HepG2 (cell line): Measurements from ENCODE around the gene FDPS. TPM values are rescaled to one million over a fixed set of nuclear protein-coding genes. Genes with fewer than 3 reads are reported as not detected.

Experiments
- ATAD3A ChIP-seq: sonication (generic); formaldehyde crosslinking; IDR thresholded peaks from 2 replicates; pipeline ENCODE4 v1.4.0; 2020; ENCODE audit warnings: missing genetic modification reagents
- BORCS8-MEF2B ChIP-seq: sonication (generic); formaldehyde crosslinking; IDR thresholded peaks from 2 replicates; pipeline ENCODE4 v1.8.0; 2022; ENCODE audit warnings: mild to moderate bottlenecking, missing genetic modification reagents
- CREB1 ChIP-seq, 2 experiments: fragments of 450-650 bp in 1 of 2; IDR thresholded peaks; 2 replicates each; pipeline ENCODE4 v1.6.1; 2016 to 2017; ENCODE audit warnings: control low read depth in 1 of 2, mild to moderate bottlenecking in 1 of 2, missing compliant biosample characterization in 1 of 2, missing genetic modification characterization in 1 of 2
- CTCF ChIP-seq: sonication (generic); formaldehyde crosslinking; IDR thresholded peaks from 2 replicates; pipeline ENCODE4 v1.5.0; 2020; ENCODE audit warnings: mild to moderate bottlenecking, missing genetic modification reagents, moderate library complexity
- FOSL2 ChIP-seq: sonication (generic); formaldehyde crosslinking; IDR thresholded peaks from 2 replicates; pipeline ENCODE4 v1.4.0; 2020; ENCODE audit warnings: missing genetic modification reagents
- HNF1A ChIP-seq, 2 experiments: sonication (generic) in 1 of 2; formaldehyde crosslinking in 1 of 2; IDR thresholded peaks; 2 replicates each; pipeline versions ENCODE4 v1.4.0 to v1.6.1; 2016 to 2020; ENCODE audit warnings: borderline replicate concordance in 1 of 2, low read depth in 1 of 2, mild to moderate bottlenecking in 1 of 2, missing genetic modification reagents in 1 of 2
- RAD51 ChIP-seq: fragments of 450-650 bp; IDR thresholded peaks from 2 replicates; pipeline ENCODE4 v1.6.1; 2016; ENCODE audit warnings: borderline replicate concordance
- REST ChIP-seq, 2 experiments: IDR thresholded peaks; 2 replicates each; pipeline ENCODE4 v1.6.1; 2011 to 2012; ENCODE audit warnings: low read length in 2 of 2, borderline replicate concordance in 1 of 2, low read depth in 1 of 2, mild to moderate bottlenecking in 1 of 2, moderate library complexity in 1 of 2
- RFX5 ChIP-seq: IDR thresholded peaks from 2 replicates; pipeline ENCODE4 v1.6.1; 2011; ENCODE audit warnings: low read depth, low read length, improper control_type of control experiment
- ZNF281 ChIP-seq: sonication (generic); formaldehyde crosslinking; IDR thresholded peaks from 2 replicates; pipeline ENCODE4 v1.4.0; 2020; ENCODE audit warnings: missing genetic modification reagents, borderline replicate concordance
- ZNF468 ChIP-seq: sonication (generic); formaldehyde crosslinking; IDR thresholded peaks from 2 replicates; pipeline ENCODE4 v1.8.0; 2022; ENCODE audit warnings: mild to moderate bottlenecking, moderate library complexity, missing genetic modification reagents
- ZNF562 ChIP-seq: sonication (generic); formaldehyde crosslinking; IDR thresholded peaks from 2 replicates; pipeline ENCODE4 v1.8.0; 2022; ENCODE audit warnings: missing genetic modification reagents, borderline replicate concordance
- ZNF709 ChIP-seq: sonication (generic); formaldehyde crosslinking; IDR thresholded peaks from 2 replicates; pipeline ENCODE4 v1.5.0; 2020; ENCODE audit warnings: mild to moderate bottlenecking, missing genetic modification reagents
- ZNF720 ChIP-seq: sonication (generic); formaldehyde crosslinking; IDR thresholded peaks from 2 replicates; pipeline ENCODE4 v1.4.0; 2020; ENCODE audit warnings: missing genetic modification reagents
- ZNF772 ChIP-seq: sonication (generic); formaldehyde crosslinking; IDR thresholded peaks from 2 replicates; pipeline ENCODE4 v1.5.0; 2020; ENCODE audit warnings: mild to moderate bottlenecking, missing genetic modification reagents
- polyA plus RNA-seq, 8 experiments: library from polyadenylated mRNA; depleted of rRNA in 3 of 8; stranded (reverse) in 7 of 8; unstranded in 1 of 8; fragments of >200 nt; fragmentation: Illumina TruSeq in 4 of 8; extraction: Trizol in 4 of 8; gene quantifications; 2 replicates each; pipeline versions ENCODE4 v1.2.1 to v1.2.3, GENCODE V29; 2011 to 2016; ENCODE audit warnings: low read depth in 4 of 8, missing spikeins in 1 of 8, mixed read lengths in 1 of 8; ENCODE audit not compliant: insufficient read depth in 1 of 8
- total RNA-seq, 5 experiments: library from RNA; depleted of rRNA; stranded (reverse); fragments of >200 nt; fragmentation: Illumina TruSeq; extraction: Trizol; gene quantifications; 2 replicates each; pipeline ENCODE4 v1.2.3, GENCODE V29; 2016; ENCODE audit warnings: low read depth in 1 of 5

The FDPS gene
- total and polyA plus RNA-seq, 2 of the 13 experiments (the other 11 are each of a cell fraction or from before 2014, with no cell fraction given): 264 to 519 TPM

- TF ChIP-seq ZNF281 (CRISPR knock-in tag) (no peak), RFX5 (no peak), ZNF468 (CRISPR knock-in tag) (no peak; the same call in 1 of the 2 replicates), ZNF562 (CRISPR knock-in tag) (no peak), BORCS8-MEF2B (CRISPR knock-in tag) (peak; percentile 85), HNF1A (IDR thresholded peaks at IDR 0.05; ENCODE audit: low read depth) (no peak), HNF1A (CRISPR knock-in tag; IDR thresholded peaks at IDR 0.05; ENCODE audit: borderline replicate concordance) (peak; percentile 15; the same call in 1 of the 2 replicates), CTCF (CRISPR knock-in tag) (peak; percentile 82), CREB1 (IDR thresholded peaks at IDR 0.05) (no peak), CREB1 (CRISPR knock-in tag; IDR thresholded peaks at IDR 0.05) (no peak), RAD51 (no peak), ZNF709 (CRISPR knock-in tag) (peak; percentile 80), ZNF720 (CRISPR knock-in tag) (no peak), ZNF772 (CRISPR knock-in tag) (no peak), ATAD3A (CRISPR knock-in tag) (no peak), FOSL2 (CRISPR knock-in tag) (no peak), REST (IDR thresholded peaks at IDR 0.05; ENCODE audit: borderline replicate concordance in 1 of 2, low read depth in 1 of 2, low read length in 2 of 2) (peak in 1 of 2 experiments; percentile 25; a peak in 3 of 4 replicates)
Measured at GRCh38 chr1:155277070-155277901, 31.4 kb upstream of the FDPS start, which contains the start of gene HCN3 (continued).
